Smooth muscle cell (in vitro differentiated cells): ENCODE results near the gene FOXL1. TPM values are rescaled to one million over a fixed set of nuclear protein-coding genes. Genes with fewer than 3 reads are reported as not detected.

ENCODE experiments used
- DNase-seq: peaks from one replicate; lab custom pipeline; 2025; ENCODE audit not compliant: unreplicated experiment; lab: John Stamatoyannopoulos, UW
- H2AFZ ChIP-seq: fragments of 200-600 bp; sonication (generic); 2 replicates; pipeline ENCODE4 v1.6.0; 2016; ENCODE audit warnings: antibody characterized with exemption, low read depth, mild to moderate bottlenecking
- H3F3A ChIP-seq: fragments of 200-600 bp; sonication (generic); 2 replicates; pipeline ENCODE4 v1.6.0; 2017; ENCODE audit warnings: antibody characterized with exemption, low read depth
- H3K27ac ChIP-seq: fragments of 200-600 bp; sonication (generic); 2 replicates; pipeline ENCODE4 v1.5.1; 2016; ENCODE audit warnings: low read depth, mild to moderate bottlenecking
- H3K27me3 ChIP-seq: fragments of 200-600 bp; sonication (generic); 2 replicates; pipeline ENCODE4 v1.6.1; 2016; ENCODE audit warnings: low read depth, mild to moderate bottlenecking
- H3K36me3 ChIP-seq: fragments of 200-600 bp; sonication (generic); 2 replicates; pipeline ENCODE4 v1.5.1; 2016; ENCODE audit warnings: low read depth
- H3K4me1 ChIP-seq: fragments of 200-600 bp; sonication (generic); 2 replicates; pipeline ENCODE4 v1.5.1; 2016; ENCODE audit warnings: low read depth
- H3K4me2 ChIP-seq: fragments of 200-600 bp; sonication (generic); 2 replicates; pipeline ENCODE4 v1.6.0; 2016; ENCODE audit warnings: mild to moderate bottlenecking
- H3K4me3 ChIP-seq: fragments of 200-600 bp; sonication (generic); 2 replicates; pipeline ENCODE4 v1.5.1; 2016; ENCODE audit warnings: mild to moderate bottlenecking
- H3K79me2 ChIP-seq: fragments of 200-600 bp; sonication (generic); 2 replicates; pipeline ENCODE4 v1.6.0; 2016; ENCODE audit warnings: low read depth, mild to moderate bottlenecking
- H3K9ac ChIP-seq: fragments of 200-600 bp; sonication (generic); 2 replicates; pipeline ENCODE4 v1.6.0; 2016; ENCODE audit warnings: low read depth
- H3K9me3 ChIP-seq: fragments of 200-600 bp; sonication (generic); replicated peaks from 2 replicates; pipeline ENCODE4 v1.5.1; 2016; ENCODE audit warnings: low read depth
- H4K20me1 ChIP-seq: fragments of 200-600 bp; sonication (generic); 2 replicates; pipeline ENCODE4 v1.6.0; 2016; ENCODE audit warnings: low read depth
- WGBS: methylation state at CpG from one replicate; pipeline ENCODE4 v1.1.7; 2016; ENCODE audit warnings: low lambda C conversion rate; 5-methylcytosine and 5-hydroxymethylcytosine counted together
- polyA plus RNA-seq: library from polyadenylated mRNA; unstranded; fragments of >200 nt; fragmentation: Nextera tagmentation; extraction: Ambion mirVana; gene quantifications from 2 replicates; pipeline ENCODE4 v1.2.1, GENCODE V29; 2016
- total RNA-seq: library from RNA; depleted of rRNA; stranded (reverse); fragments of >200 nt; gene quantifications from 2 replicates; pipeline ENCODE4 v1.2.3, GENCODE V29; 2014
- TF ChIP-seq, protein P1 (sequence below): fragments of 200-600 bp; sonication (generic); IDR thresholded peaks from 2 replicates; pipeline ENCODE4 v1.5.1; 2017; ENCODE audit warnings: borderline replicate concordance, mild to moderate bottlenecking, antibody characterized with exemption; ENCODE audit not compliant: insufficient read depth, poor library complexity, severe bottlenecking

Gene FOXL1
- total and polyA plus RNA-seq, 2 experiments from 2014 or later = 4.6 to 5.4 TPM

DNA sequence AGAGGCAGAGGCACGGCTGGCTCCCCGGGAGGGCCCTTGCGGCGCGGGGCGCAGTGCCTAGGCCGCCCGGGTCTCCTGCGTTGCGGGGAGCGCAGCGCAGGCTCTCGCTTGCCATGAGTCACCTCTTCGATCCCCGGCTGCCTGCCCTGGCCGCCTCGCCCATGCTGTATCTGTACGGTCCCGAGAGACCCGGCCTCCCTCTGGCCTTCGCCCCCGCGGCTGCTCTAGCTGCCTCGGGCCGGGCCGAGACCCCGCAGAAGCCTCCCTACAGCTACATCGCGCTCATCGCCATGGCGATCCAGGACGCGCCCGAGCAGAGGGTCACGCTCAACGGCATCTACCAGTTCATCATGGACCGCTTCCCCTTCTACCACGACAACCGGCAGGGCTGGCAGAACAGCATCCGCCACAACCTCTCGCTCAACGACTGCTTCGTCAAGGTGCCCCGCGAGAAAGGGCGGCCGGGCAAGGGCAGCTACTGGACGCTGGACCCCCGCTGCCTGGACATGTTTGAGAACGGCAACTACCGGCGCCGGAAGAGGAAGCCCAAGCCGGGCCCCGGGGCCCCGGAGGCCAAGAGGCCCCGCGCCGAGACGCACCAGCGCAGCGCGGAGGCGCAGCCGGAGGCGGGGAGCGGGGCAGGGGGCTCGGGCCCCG is 390 bp downstream of the FOXL1 start:
- TF ChIP-seq, protein P1, sequence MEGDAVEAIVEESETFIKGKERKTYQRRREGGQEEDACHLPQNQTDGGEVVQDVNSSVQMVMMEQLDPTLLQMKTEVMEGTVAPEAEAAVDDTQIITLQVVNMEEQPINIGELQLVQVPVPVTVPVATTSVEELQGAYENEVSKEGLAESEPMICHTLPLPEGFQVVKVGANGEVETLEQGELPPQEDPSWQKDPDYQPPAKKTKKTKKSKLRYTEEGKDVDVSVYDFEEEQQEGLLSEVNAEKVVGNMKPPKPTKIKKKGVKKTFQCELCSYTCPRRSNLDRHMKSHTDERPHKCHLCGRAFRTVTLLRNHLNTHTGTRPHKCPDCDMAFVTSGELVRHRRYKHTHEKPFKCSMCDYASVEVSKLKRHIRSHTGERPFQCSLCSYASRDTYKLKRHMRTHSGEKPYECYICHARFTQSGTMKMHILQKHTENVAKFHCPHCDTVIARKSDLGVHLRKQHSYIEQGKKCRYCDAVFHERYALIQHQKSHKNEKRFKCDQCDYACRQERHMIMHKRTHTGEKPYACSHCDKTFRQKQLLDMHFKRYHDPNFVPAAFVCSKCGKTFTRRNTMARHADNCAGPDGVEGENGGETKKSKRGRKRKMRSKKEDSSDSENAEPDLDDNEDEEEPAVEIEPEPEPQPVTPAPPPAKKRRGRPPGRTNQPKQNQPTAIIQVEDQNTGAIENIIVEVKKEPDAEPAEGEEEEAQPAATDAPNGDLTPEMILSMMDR = no peak
- H3K4me2 ChIP-seq = peak overlapping the region; percentile 91
- H3K4me3 ChIP-seq = peak overlapping the region; percentile 53
- H3K27ac ChIP-seq = peak overlapping the region; percentile 59
- H3K27me3 ChIP-seq = peaks cover 4% of the 10 kb centered on the region
- peak; percentile 67 for DNase-seq
- no peaks in the 10 kb centered on the region for H3K9me3 ChIP-seq
- H4K20me1 ChIP-seq = no peaks in the 10 kb centered on the region
- H3K36me3 ChIP-seq = no peaks in the 10 kb centered on the region
- H2AFZ ChIP-seq = peak overlapping the region; percentile 13
- H3K9ac ChIP-seq = peak overlapping the region; percentile 41
- H3K4me1 ChIP-seq = peaks cover 22% of the 10 kb centered on the region
- H3F3A ChIP-seq = peaks cover 6% of the 10 kb centered on the region
- WGBS = 4% methylated on average over 64 of the region's 69 CpGs
- no peaks in the 10 kb centered on the region for H3K79me2 ChIP-seq

DNA sequence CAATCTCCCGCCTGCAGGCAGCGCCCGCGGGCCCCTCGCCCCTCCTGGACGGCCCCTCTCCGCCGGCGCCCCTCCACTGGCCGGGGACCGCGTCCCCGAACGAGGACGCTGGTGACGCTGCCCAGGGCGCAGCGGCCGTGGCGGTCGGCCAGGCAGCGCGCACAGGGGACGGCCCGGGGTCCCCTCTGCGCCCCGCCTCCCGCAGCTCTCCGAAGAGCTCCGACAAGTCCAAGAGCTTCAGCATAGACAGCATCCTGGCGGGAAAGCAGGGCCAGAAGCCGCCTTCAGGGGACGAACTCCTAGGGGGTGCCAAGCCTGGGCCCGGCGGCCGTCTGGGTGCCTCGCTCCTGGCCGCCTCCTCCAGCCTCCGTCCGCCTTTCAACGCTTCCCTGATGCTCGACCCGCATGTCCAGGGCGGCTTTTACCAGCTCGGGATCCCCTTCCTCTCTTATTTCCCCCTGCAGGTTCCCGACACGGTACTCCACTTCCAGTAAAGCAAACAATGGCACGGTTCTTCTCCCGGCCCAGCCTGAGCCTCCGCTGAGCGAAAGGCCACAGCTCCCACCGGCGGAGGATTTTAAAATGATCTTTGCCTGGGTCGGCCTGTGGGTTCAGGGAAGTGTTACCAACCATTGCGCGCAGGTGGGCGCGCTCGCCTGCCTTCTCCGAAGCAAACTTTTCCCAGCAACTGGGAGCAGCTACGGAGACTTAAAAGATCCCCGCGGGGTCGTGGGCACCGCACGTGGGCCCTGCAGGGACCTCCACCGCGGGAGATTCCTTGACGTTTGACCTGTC is 1.1 kb downstream of the FOXL1 start:
- no peak overlapping the region for H3K9ac ChIP-seq
- H3K36me3 ChIP-seq = no peaks in the 10 kb centered on the region
- peak overlapping the region; percentile 53 for H3K4me3 ChIP-seq
- no peaks in the 10 kb centered on the region for H4K20me1 ChIP-seq
- TF ChIP-seq, protein P1 = no peak
- H2AFZ ChIP-seq = peak overlapping the region; percentile 13
- no peak for DNase-seq
- peaks cover 22% of the 10 kb centered on the region for H3K4me1 ChIP-seq
- H3K9me3 ChIP-seq = no peaks in the 10 kb centered on the region
- H3K4me2 ChIP-seq = peak overlapping the region; percentile 91
- 12% methylated on average over 47 of the region's 69 CpGs for WGBS
- peaks cover 4% of the 10 kb centered on the region for H3K27me3 ChIP-seq
- peaks cover 6% of the 10 kb centered on the region for H3F3A ChIP-seq
- H3K27ac ChIP-seq = no peak overlapping the region
- no peaks in the 10 kb centered on the region for H3K79me2 ChIP-seq

DNA sequence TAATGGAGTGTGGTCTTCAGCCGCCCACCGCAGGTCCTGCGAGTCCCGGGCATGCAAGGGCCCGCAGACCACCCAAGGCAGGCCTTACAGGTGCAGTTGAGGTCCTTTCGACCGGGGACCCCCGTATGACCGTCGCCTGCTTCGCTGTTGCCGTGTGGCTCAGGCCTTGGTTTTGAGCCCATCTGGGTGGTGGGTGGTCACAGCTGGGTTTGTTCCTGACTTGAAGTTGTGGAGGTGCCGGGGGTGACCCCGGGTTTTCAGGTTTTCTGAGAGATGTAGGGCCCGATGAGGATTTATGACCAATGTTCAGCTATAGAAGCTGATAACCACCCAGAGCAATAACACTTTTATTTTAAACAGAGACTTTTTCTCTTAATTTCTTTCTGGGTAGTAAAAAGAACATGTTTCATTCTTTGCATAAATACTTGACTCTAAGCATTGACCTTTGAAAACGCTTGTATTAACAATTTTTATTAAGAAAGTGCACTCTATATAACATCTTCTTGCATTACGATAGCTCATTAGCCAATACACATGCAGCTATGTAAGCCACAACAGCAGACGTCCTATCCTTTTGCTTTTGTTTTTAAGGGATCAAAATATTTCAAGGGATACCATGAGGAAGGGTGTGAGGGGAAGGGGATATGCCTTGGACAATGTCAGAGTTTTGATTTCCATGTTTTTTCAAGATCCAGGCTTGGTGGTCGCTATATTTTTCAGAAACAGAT is 1.9 kb downstream of the FOXL1 start:
- Histone ChIP-seq H3K27me3 (peaks cover 4% of the 10 kb centered on the region), H3K9ac (no peak overlapping the region), H3K9me3 (no peaks in the 10 kb centered on the region), H3K36me3 (no peaks in the 10 kb centered on the region), H3K4me1 (peaks cover 22% of the 10 kb centered on the region), H3K4me2 (peak overlapping the region; percentile 91), H3F3A (no peaks in the 10 kb centered on the region), H4K20me1 (no peaks in the 10 kb centered on the region), H2AFZ (no peak overlapping the region), H3K79me2 (no peaks in the 10 kb centered on the region), H3K27ac (no peak overlapping the region), H3K4me3 (peak overlapping the region; percentile 53)
- no peak for DNase-seq
- WGBS = 82% methylated on average over 19 of the region's 19 CpGs
- TF ChIP-seq, protein P1 = no peak
